Kidney capillary endothelial cell (primary cell): ENCODE data around the gene MIPOL1.
"Not testable (repeated sequence)": the region's sequence is repeated elsewhere in the genome, so short reads cannot be mapped to it uniquely, and the experiment has no call there.

Experiments
- DNase-seq: peaks from one replicate; pipeline ENCODE4 v3.0.0-alpha.2; 2018; ENCODE audit warnings: low spot score

The MIPOL1 gene

GRCh38 chr14:37234222-37234621 is 36.5 kb downstream of the MIPOL1 start:
- DNase-seq, result no peak

GRCh38 chr14:37236044-37236443 is 38.3 kb downstream of the MIPOL1 start:
- not testable (repeated sequence) for DNase-seq

- DNase-seq, result no peak
Observed at GRCh38 chr14:37237094-37237493, 39.4 kb downstream of the MIPOL1 start.

GRCh38 chr14:37237735-37238200 is 40.0 kb downstream of the MIPOL1 start:
- no peak for DNase-seq

GRCh38 chr14:37241198-37241597 is 43.5 kb downstream of the MIPOL1 start:
- no peak for DNase-seq

- peak; percentile 47 for DNase-seq
Observed at GRCh38 chr14:37246427-37246829, 48.7 kb downstream of the MIPOL1 start.

GRCh38 chr14:37247791-37248461 is 50.2 kb downstream of the MIPOL1 start:
- DNase-seq, result no peak

- DNase-seq, result no peak
Observed at GRCh38 chr14:37251775-37252174, 54.0 kb downstream of the MIPOL1 start.

GRCh38 chr14:37252434-37252833 is 54.7 kb downstream of the MIPOL1 start:
- no peak for DNase-seq

GRCh38 chr14:37253905-37254304 is 56.2 kb downstream of the MIPOL1 start:
- peak; percentile 69 for DNase-seq

- DNase-seq, result no peak
Observed at GRCh38 chr14:37254411-37254947, 56.7 kb downstream of the MIPOL1 start.

- no peak for DNase-seq
Observed at GRCh38 chr14:37257501-37258070, 59.8 kb downstream of the MIPOL1 start.

- DNase-seq, result no peak
Observed at GRCh38 chr14:37262649-37263048, 64.9 kb downstream of the MIPOL1 start.

- no peak for DNase-seq
Observed at GRCh38 chr14:37263656-37264236, 66.0 kb downstream of the MIPOL1 start.

- no peak for DNase-seq
Observed at GRCh38 chr14:37268788-37269187, 71.1 kb downstream of the MIPOL1 start.

- no peak for DNase-seq
Observed at GRCh38 chr14:37270629-37271028, 72.9 kb downstream of the MIPOL1 start.

GRCh38 chr14:37272569-37272968 is 74.8 kb downstream of the MIPOL1 start:
- DNase-seq, result no peak

GRCh38 chr14:37274652-37275051 is 76.9 kb downstream of the MIPOL1 start:
- no peak for DNase-seq

- DNase-seq, result no peak
Observed at GRCh38 chr14:37275963-37276362, 78.2 kb downstream of the MIPOL1 start.

- DNase-seq, result no peak
Observed at GRCh38 chr14:37278636-37279538, 81.2 kb downstream of the MIPOL1 start.

GRCh38 chr14:37279818-37280217 is 82.1 kb downstream of the MIPOL1 start:
- DNase-seq, result no peak

GRCh38 chr14:37284760-37285159 is 87.0 kb downstream of the MIPOL1 start:
- no peak for DNase-seq
